Cardiac ventricle fibroblast (primary cell): ENCODE measurements around the gene GPR180. TPM values are rescaled to one million over a fixed set of nuclear protein-coding genes. Genes with fewer than 3 reads are reported as not detected.

Experiments used
- total RNA-seq: library from RNA; depleted of rRNA; stranded (reverse); fragments of >200 nt; gene quantifications from 2 replicates; pipeline ENCODE4 v1.2.3, GENCODE V29; 2015

GPR180 gene
- 4.1 and 4.7 TPM in 2 replicates for total RNA-seq

DNA sequence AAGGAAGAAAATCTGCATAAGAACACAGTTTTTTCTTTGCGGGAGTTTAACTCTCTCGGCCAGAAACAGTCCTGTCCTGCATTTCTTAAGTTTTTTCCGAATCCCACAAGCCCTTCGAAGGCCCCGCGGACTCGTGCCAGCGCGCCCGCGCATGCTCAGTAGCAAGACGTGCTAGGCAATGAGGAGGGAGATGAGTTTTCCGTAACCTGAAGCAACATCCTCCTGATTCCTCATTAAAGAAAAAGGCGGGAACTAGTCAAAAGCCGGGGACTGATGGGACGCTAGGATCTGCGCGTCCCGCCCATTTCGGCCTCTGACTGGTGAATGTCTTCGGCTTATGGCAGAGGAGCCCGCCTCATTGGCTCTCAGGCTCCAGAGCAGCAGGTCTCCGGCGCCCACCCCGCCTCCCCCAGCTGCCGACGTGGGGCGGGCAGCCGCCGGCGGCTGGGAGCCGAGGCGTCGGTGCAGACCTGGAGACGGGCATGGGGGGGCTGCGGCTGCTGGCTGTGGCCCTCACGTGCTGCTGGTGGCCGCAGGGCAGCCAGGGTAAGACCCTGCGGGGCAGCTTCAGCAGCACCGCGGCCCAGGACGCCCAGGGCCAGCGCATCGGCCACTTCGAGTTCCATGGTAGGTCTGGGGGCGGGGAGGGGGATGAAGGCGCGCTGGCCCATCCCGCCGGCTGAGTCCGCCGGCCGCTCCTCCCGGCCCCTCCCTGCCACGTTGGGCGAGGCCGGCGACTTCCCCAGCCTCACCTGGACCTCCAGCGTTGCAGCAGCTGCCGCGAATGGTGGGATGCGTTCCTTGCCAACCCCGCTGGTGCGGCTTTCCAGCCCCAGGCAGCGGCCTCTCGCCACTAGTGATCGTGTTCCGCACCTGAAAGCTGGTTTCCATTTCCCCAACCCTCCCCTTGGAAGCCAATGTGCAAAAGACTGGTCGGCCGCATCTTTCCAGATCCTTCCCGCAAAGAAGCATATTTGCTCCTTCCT is at the start of gene GPR180:
Gene GPR180 (plus strand): TSS at position 412 of the 986 bp plus-strand sequence. CDS start 71 bp downstream, at position 483.

GRCh38 chr13:94595950-94596574 is 5.6 kb upstream of the GPR180 start, which contains the start of gene TGDS:
Gene TGDS, minus strand, starts transcription at chr13:94596152. Its CDS starts 16 bp downstream, at chr13:94596136.

Other genes starting within 250 kb of the GPR180 start
- gene DCT, start 122.2 kb upstream of the GPR180 start, total RNA-seq = not detected in 2 replicates
- 10.5 and 10.9 TPM in 2 replicates for gene TGDS, start 5.7 kb upstream of the GPR180 start, total RNA-seq
- gene SOX21, start 110.7 kb downstream of the GPR180 start, total RNA-seq = not detected in 2 replicates